Parathyroid adenoma (tissue), 2 donors: ENCODE measurements around the gene GOLGA5.
A peak's percentile ranks its signal among the peaks of the same experiment; 100 is the strongest.
"Not testable (repeated sequence)": the region's sequence is repeated elsewhere in the genome, so short reads cannot be mapped to it uniquely, and the experiment has no call there.

Experiments
- H2AFZ ChIP-seq: fragments of 300-600 bp; sonication (generic); one replicate; pipeline ENCODE4 v1.7.0; 2017; ENCODE audit warnings: antibody characterized with exemption, mild to moderate bottlenecking
- H3K27ac ChIP-seq: fragments of 300-600 bp; sonication (generic); one replicate; pipeline ENCODE4 v1.7.0; 2017
- H3K27me3 ChIP-seq: fragments of 300-600 bp; sonication (generic); one replicate; pipeline ENCODE4 v1.7.0; 2017; ENCODE audit warnings: low read length; ENCODE audit not compliant: control insufficient read depth, insufficient read depth
- H3K36me3 ChIP-seq: fragments of 300-600 bp; sonication (generic); one replicate; pipeline ENCODE4 v1.7.0; 2017; ENCODE audit warnings: low read length; ENCODE audit not compliant: control insufficient read depth, insufficient read depth
- H3K4me1 ChIP-seq: fragments of 300-600 bp; sonication (generic); one replicate; pipeline ENCODE4 v1.7.0; 2017; ENCODE audit warnings: control low read depth
- H3K4me2 ChIP-seq: fragments of 300-600 bp; sonication (generic); one replicate; pipeline ENCODE4 v1.7.0; 2017; ENCODE audit warnings: low read length
- H3K4me3 ChIP-seq: fragments of 300-600 bp; sonication (generic); one replicate; pipeline ENCODE4 v1.7.0; 2017; ENCODE audit warnings: low read depth, low read length
- H3K79me2 ChIP-seq: fragments of 300-600 bp; sonication (generic); one replicate; pipeline ENCODE4 v1.7.0; 2017; ENCODE audit warnings: control low read depth
- H3K9ac ChIP-seq: fragments of 300-600 bp; sonication (generic); one replicate; pipeline ENCODE4 v1.7.0; 2017; ENCODE audit warnings: mild to moderate bottlenecking
- H3K9me3 ChIP-seq: fragments of 300-600 bp; sonication (generic); one replicate; pipeline ENCODE4 v1.7.0; 2017; ENCODE audit warnings: low read length; ENCODE audit not compliant: control insufficient read depth
- TF ChIP-seq, protein P1 (sequence below): fragments of 300-600 bp; sonication (generic); IDR thresholded peaks from one replicate; pipeline ENCODE4 v1.7.0; 2017; ENCODE audit warnings: antibody characterized with exemption, mild to moderate bottlenecking
- donor health status: primary hyperparathyroidism.

GOLGA5 gene

DNA sequence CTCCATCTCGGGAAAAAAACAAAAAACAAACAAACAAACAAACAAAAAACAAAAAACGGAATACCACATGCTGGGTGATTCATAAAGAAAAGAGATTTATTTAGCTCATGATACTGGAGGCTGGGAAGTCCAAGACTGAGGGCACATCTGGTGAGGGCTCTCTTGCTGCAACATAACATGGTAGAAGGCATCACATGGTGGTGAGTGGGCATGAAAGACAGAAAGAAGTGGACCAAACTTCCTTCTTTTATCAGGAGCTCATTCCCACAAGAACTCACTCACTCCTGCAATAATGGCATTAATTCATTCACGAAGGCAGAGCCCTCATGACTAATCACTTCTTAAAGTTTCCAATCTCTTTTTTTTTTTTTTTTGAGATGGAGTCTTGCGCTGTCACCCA lies 37.7 kb upstream of the GOLGA5 start:
- Histone ChIP-seq H3K27ac (no peak overlapping the region), H3K4me2 (no peak overlapping the region), H3K27me3 (no peaks in the 10 kb centered on the region), H3K79me2 (no peaks in the 10 kb centered on the region), H3K36me3 (no peaks in the 10 kb centered on the region), H3K4me3 (no peak overlapping the region), H2AFZ (no peak overlapping the region), H3K9ac (no peak overlapping the region), H3K9me3 (no peaks in the 10 kb centered on the region), H3K4me1 (peaks cover 15% of the 10 kb centered on the region)
- TF ChIP-seq, protein P1, sequence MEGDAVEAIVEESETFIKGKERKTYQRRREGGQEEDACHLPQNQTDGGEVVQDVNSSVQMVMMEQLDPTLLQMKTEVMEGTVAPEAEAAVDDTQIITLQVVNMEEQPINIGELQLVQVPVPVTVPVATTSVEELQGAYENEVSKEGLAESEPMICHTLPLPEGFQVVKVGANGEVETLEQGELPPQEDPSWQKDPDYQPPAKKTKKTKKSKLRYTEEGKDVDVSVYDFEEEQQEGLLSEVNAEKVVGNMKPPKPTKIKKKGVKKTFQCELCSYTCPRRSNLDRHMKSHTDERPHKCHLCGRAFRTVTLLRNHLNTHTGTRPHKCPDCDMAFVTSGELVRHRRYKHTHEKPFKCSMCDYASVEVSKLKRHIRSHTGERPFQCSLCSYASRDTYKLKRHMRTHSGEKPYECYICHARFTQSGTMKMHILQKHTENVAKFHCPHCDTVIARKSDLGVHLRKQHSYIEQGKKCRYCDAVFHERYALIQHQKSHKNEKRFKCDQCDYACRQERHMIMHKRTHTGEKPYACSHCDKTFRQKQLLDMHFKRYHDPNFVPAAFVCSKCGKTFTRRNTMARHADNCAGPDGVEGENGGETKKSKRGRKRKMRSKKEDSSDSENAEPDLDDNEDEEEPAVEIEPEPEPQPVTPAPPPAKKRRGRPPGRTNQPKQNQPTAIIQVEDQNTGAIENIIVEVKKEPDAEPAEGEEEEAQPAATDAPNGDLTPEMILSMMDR, result no peak

DNA sequence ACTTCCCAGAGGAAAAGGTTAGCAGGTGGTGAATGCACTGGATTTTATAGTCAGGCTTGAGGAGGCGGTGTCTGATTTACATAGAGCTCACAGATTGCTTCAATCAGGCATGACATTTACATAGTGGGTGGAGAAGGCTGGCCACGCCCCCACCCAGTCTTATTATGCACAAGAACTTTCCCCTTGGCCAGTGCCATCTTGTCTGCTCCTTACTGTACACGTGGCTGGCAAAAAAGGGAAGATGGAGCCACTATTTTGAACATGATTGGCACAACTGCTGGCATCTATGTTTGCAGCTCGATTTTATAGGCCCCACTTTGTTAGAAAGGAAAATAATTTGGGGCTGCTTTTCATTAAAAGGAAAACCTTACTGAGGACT lies 34.8 kb upstream of the GOLGA5 start:
- no peaks in the 10 kb centered on the region for H3K36me3 ChIP-seq
- H3K9me3 ChIP-seq, result no peaks in the 10 kb centered on the region
- no peak overlapping the region for H3K4me2 ChIP-seq
- H3K4me1 ChIP-seq, result peaks cover 34% of the 10 kb centered on the region
- H3K79me2 ChIP-seq, result no peaks in the 10 kb centered on the region
- no peak overlapping the region for H3K27ac ChIP-seq
- TF ChIP-seq, protein P1, result no peak
- H3K27me3 ChIP-seq, result no peaks in the 10 kb centered on the region
- no peak overlapping the region for H3K4me3 ChIP-seq
- no peak overlapping the region for H2AFZ ChIP-seq
- no peak overlapping the region for H3K9ac ChIP-seq

DNA sequence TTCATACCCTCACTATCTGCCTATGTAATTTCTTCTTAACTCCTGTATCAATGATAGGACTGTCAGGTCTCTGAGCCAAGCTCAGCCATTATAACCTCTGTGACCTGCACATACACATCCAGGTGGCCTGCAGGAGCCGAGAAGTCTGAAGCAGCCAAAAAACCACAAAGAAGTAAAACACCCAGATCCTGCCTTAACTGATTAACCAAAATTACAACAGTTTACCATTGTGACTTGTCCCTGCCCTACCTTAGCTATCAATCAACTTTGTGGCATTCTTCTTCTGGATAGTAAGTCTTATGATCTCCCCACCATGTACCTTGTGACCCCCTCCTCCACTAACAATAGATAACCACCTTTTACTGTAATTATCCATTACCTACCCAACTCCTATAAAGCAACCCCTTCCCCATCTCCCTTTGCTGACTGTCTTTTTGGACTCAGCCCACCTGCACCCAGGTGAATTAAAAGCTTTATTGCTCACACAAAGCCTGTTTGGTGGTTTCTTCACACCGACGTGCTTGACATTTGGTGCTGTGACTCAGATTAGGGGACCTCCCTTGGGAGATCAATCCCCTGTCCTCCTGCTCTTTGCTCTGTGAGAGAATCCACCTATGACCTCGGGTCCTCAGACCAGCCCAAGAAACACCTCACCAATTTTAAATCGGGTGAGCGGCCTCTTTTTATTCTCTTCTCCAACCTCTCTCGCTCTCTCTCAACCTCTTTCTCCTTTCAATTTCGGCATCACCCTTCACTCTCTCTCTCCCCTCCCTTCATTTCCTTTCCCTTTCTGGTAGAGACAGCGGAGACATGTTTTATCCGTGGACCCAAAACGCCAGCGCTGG lies 34.2 kb upstream of the GOLGA5 start:
- Histone ChIP-seq H3K36me3 (no peaks in the 10 kb centered on the region), H3K27me3 (no peaks in the 10 kb centered on the region), H2AFZ (no peak overlapping the region), H3K79me2 (no peaks in the 10 kb centered on the region), H3K4me3 (no peak overlapping the region), H3K27ac (no peak overlapping the region), H3K4me2 (no peak overlapping the region), H3K4me1 (peaks cover 40% of the 10 kb centered on the region), H3K9me3 (no peaks in the 10 kb centered on the region), H3K9ac (no peak overlapping the region)
- TF ChIP-seq, protein P1, result no peak

DNA sequence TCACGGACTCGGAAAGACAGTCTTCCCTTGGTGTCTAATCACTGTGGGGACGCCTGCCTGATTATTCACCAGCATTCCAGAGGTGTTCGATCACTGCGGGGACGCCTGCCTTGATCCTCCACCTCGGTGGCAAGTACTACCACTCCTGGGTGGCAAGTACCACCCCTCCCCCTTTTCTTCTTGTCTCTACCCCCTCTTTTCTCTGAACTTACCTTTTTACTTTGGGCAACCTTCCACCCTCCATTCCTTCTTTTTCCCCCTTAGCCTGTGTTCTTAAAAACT lies 33.6 kb upstream of the GOLGA5 start:
- peaks cover 40% of the 10 kb centered on the region for H3K4me1 ChIP-seq
- H3K36me3 ChIP-seq, result no peaks in the 10 kb centered on the region
- no peak overlapping the region for H3K27ac ChIP-seq
- H3K79me2 ChIP-seq, result no peaks in the 10 kb centered on the region
- TF ChIP-seq, protein P1, result no peak
- H3K9ac ChIP-seq, result no peak overlapping the region
- no peak overlapping the region for H2AFZ ChIP-seq
- H3K4me3 ChIP-seq, result no peak overlapping the region
- no peaks in the 10 kb centered on the region for H3K9me3 ChIP-seq
- H3K27me3 ChIP-seq, result no peaks in the 10 kb centered on the region
- no peak overlapping the region for H3K4me2 ChIP-seq

DNA sequence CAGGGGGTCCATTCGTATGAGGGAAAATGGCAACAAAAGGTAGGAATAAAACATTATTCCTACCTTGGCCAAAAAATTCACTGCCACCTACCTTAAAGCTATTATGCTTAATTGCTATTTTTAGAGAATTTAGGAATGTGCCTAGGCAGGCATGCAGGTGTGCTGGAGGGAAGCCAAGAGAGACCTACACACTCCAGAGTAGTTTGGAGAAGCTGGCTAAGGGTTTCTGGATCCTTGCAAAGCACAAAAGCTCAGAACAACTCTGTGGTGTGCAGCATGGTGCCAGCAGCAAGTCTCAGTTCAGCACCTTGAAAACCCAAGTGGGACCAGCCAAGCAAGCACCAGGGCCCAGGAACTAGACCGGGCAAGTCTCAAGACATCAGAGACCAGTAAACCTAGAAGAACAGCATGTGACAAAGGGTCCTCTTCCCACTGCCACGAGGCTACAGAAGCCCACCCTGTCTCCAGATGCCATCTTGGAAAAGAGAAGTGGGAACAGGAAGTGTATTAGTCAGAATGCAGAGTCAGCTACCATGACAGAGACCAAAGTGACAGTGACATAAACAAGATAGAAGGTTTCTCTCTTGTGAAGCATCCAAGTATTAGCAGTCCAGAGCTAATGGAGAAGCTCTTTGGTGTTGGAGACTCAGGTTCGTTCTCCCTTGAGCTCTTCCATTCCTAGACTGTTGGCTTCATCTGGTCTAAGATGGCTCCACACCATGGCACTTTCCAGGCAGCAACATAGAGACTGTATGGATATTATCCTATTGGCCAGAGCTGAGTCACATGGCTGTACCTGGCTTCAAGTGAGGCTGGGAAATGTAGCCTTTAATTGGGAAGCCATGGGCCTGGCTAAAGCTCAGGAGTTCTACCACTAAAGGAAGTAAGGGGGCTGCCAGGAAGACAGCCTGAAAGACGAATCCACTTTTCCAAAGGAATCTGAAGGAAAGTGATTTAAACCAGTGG lies 30.2 kb upstream of the GOLGA5 start:
- H3K9ac ChIP-seq, H3K9me3 ChIP-seq, H3K79me2 ChIP-seq, H3K36me3 ChIP-seq, H3K27me3 ChIP-seq: not testable (repeated sequence)
- peak overlapping the region; percentile 34 for H3K4me2 ChIP-seq
- peak overlapping the region; percentile 61 for H2AFZ ChIP-seq
- peak overlapping the region; percentile 73 for H3K27ac ChIP-seq
- H3K4me3 ChIP-seq, result peak overlapping the region; percentile 14
- H3K4me1 ChIP-seq, result peaks cover 36% of the 10 kb centered on the region

DNA sequence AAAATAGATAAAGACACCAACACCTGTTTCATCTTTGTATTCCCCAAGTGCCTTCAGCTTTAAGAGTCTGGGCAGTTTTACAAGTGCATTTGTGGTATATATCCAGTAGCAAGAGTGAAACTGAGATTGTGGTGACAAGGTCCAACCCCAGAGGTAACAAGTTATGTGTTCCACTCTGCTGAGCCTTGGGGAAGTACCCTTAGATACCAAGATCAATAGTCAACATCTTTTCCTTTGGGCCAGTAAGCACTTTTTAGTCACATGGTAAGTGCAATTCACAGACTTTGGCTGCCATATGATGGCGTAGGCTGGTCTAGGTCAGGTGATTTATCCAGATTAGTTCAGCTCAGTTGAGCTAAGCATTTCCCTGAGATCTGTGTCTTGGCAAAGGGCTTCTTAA lies 25.9 kb upstream of the GOLGA5 start:
- H3K9me3 ChIP-seq, H3K27me3 ChIP-seq, H3K9ac ChIP-seq, H3K36me3 ChIP-seq, H3K79me2 ChIP-seq, H3K4me3 ChIP-seq: not testable (repeated sequence)
- H3K4me1 ChIP-seq, result peaks cover 26% of the 10 kb centered on the region
- H3K27ac ChIP-seq, result peak overlapping the region; percentile 66
- H3K4me2 ChIP-seq, result peak overlapping the region; percentile 55
- H2AFZ ChIP-seq, result peak overlapping the region; percentile 50
